ENCODE measurements around the gene RAB3B. TPM values are rescaled to one million over a fixed set of nuclear protein-coding genes. Genes with fewer than 3 reads are reported as not detected.

RAB3B gene
- total RNA-seq, 1 donor from 2014 or later: 12.9 TPM

- no peak overlapping the region for H3K27ac Mint-ChIP-seq (ENCODE audit: unreplicated experiment)
- peak; percentile 94 for TF ChIP-seq CTCF (IDR thresholded peaks at IDR 0.05; ENCODE audit: partially characterized antibody, unreplicated experiment)
- peaks cover 2% of the 10 kb centered on the region for H3K27me3 Mint-ChIP-seq (ENCODE audit: unreplicated experiment)
- no peaks in the 10 kb centered on the region for H3K36me3 Mint-ChIP-seq (ENCODE audit: unreplicated experiment)
- H3K4me1 Mint-ChIP-seq (ENCODE audit: low read depth, unreplicated experiment): peaks cover 7% of the 10 kb centered on the region
- peaks cover under 1% of the 10 kb centered on the region for H3K9me3 Mint-ChIP-seq (ENCODE audit: unreplicated experiment)
- DNase-seq: no peak
- no peak overlapping the region for H3K4me3 Mint-ChIP-seq (ENCODE audit: unreplicated experiment)
Measured at GRCh38 chr1:52002038-52002917, 11.8 kb upstream of the RAB3B start.

GRCh38 chr1:51998701-51999100 is 8.2 kb upstream of the RAB3B start:
- Mint-ChIP-seq H3K27me3 (ENCODE audit: unreplicated experiment) (peaks cover 2% of the 10 kb centered on the region), H3K27ac (ENCODE audit: unreplicated experiment) (no peak overlapping the region), H3K4me1 (ENCODE audit: low read depth, unreplicated experiment) (peaks cover 5% of the 10 kb centered on the region), H3K9me3 (ENCODE audit: unreplicated experiment) (peaks cover 2% of the 10 kb centered on the region), H3K36me3 (ENCODE audit: unreplicated experiment) (no peaks in the 10 kb centered on the region), H3K4me3 (ENCODE audit: unreplicated experiment) (no peak overlapping the region)
- no peak for DNase-seq
- TF ChIP-seq CTCF (IDR thresholded peaks at IDR 0.05; ENCODE audit: partially characterized antibody, unreplicated experiment): no peak

- H3K36me3 Mint-ChIP-seq (ENCODE audit: unreplicated experiment): no peaks in the 10 kb centered on the region
- peak overlapping the region; percentile 5 for H3K27ac Mint-ChIP-seq (ENCODE audit: unreplicated experiment)
- H3K4me1 Mint-ChIP-seq (ENCODE audit: low read depth, unreplicated experiment): peaks cover 5% of the 10 kb centered on the region
- peaks cover 2% of the 10 kb centered on the region for H3K27me3 Mint-ChIP-seq (ENCODE audit: unreplicated experiment)
- no peak overlapping the region for H3K4me3 Mint-ChIP-seq (ENCODE audit: unreplicated experiment)
- TF ChIP-seq CTCF (IDR thresholded peaks at IDR 0.05; ENCODE audit: partially characterized antibody, unreplicated experiment): no peak
- peaks cover 2% of the 10 kb centered on the region for H3K9me3 Mint-ChIP-seq (ENCODE audit: unreplicated experiment)
- no peak for DNase-seq
Measured at GRCh38 chr1:51997974-51998382, 7.5 kb upstream of the RAB3B start.

- Mint-ChIP-seq H3K9me3 (ENCODE audit: unreplicated experiment) (peaks cover 9% of the 10 kb centered on the region), H3K27me3 (ENCODE audit: unreplicated experiment) (peaks cover 8% of the 10 kb centered on the region), H3K4me1 (ENCODE audit: low read depth, unreplicated experiment) (peaks cover 8% of the 10 kb centered on the region), H3K36me3 (ENCODE audit: unreplicated experiment) (no peaks in the 10 kb centered on the region), H3K27ac (ENCODE audit: unreplicated experiment) (no peak overlapping the region), H3K4me3 (ENCODE audit: unreplicated experiment) (peak overlapping the region; percentile 83)
- no peak for TF ChIP-seq CTCF (IDR thresholded peaks at IDR 0.05; ENCODE audit: partially characterized antibody, unreplicated experiment)
- peak; percentile 21 for DNase-seq
Measured at GRCh38 chr1:51989582-51990477, 670 bp downstream of the RAB3B start.

Measured in glutamatergic neuron (in vitro differentiated cells).